Effector memory CD4-positive, alpha-beta T cell (primary cell): ENCODE results near the gene SDK2.

Experiments
- DNase-seq, 3 donors: peaks; one replicate each; pipeline ENCODE4 v3.0.0-alpha.2; 2020
- H3K27ac ChIP-seq: 2 replicates; pipeline ENCODE4 v1.7.0; 2013; ENCODE audit warnings: mild to moderate bottlenecking, low read length, moderate library complexity; ENCODE audit not compliant: insufficient read depth, poor library complexity, severe bottlenecking
- H3K27me3 ChIP-seq: replicated peaks from 2 replicates; pipeline ENCODE4 v1.7.0; 2013; ENCODE audit warnings: mild to moderate bottlenecking, low read length; ENCODE audit not compliant: insufficient read depth, control insufficient read depth, poor library complexity, severe bottlenecking
- H3K36me3 ChIP-seq: 2 replicates; pipeline ENCODE4 v1.7.0; 2013; ENCODE audit warnings: mild to moderate bottlenecking, low read length, moderate library complexity; ENCODE audit not compliant: control insufficient read depth, insufficient read depth
- H3K4me1 ChIP-seq: 2 replicates; pipeline ENCODE4 v1.7.0; 2013; ENCODE audit warnings: low read length, mild to moderate bottlenecking; ENCODE audit not compliant: control insufficient read depth, insufficient read depth, poor library complexity, severe bottlenecking
- H3K4me3 ChIP-seq: 2 replicates; pipeline ENCODE4 v1.7.0; 2013; ENCODE audit warnings: low read length, low read depth, mild to moderate bottlenecking; ENCODE audit not compliant: insufficient read depth, poor library complexity, severe bottlenecking
- H3K9me3 ChIP-seq: 2 replicates; pipeline ENCODE4 v1.7.0; 2013; ENCODE audit warnings: mild to moderate bottlenecking, low read length, moderate library complexity; ENCODE audit not compliant: control insufficient read depth

SDK2 gene

GRCh38 chr17:73541111-73541510 lies 103.1 kb downstream of the SDK2 start:
- no peaks in the 10 kb centered on the region for H3K36me3 ChIP-seq
- no peaks in the 10 kb centered on the region for H3K4me1 ChIP-seq
- DNase-seq: no peak
- no peaks in the 10 kb centered on the region for H3K9me3 ChIP-seq
- no peak overlapping the region for H3K4me3 ChIP-seq
- H3K27ac ChIP-seq: no peak overlapping the region
- H3K27me3 ChIP-seq: no peaks in the 10 kb centered on the region

DNA sequence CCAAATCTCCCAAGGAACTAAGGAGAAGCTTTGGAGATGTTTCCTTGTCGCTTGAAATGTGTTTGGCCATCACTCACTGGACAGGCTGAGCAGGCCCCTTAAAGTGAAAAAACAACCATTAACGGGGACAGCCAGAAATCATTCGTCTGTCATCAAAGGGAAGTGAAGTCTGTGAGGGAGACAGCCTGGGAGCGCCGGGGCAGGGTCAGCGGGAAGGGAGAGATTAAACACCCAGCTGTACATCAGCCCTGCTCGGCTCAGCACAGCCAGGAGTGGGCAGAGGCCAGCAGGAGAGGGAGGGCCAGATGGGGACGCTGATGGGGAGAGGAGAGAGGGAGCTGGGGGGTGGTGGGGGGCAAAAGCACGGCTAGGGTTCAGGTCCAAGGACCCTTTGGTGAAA lies 105.1 kb downstream of the SDK2 start:
- no peaks in the 10 kb centered on the region for H3K27me3 ChIP-seq
- DNase-seq: no peak
- no peak overlapping the region for H3K4me3 ChIP-seq
- H3K27ac ChIP-seq: no peak overlapping the region
- no peaks in the 10 kb centered on the region for H3K36me3 ChIP-seq
- no peaks in the 10 kb centered on the region for H3K9me3 ChIP-seq
- no peaks in the 10 kb centered on the region for H3K4me1 ChIP-seq

DNA sequence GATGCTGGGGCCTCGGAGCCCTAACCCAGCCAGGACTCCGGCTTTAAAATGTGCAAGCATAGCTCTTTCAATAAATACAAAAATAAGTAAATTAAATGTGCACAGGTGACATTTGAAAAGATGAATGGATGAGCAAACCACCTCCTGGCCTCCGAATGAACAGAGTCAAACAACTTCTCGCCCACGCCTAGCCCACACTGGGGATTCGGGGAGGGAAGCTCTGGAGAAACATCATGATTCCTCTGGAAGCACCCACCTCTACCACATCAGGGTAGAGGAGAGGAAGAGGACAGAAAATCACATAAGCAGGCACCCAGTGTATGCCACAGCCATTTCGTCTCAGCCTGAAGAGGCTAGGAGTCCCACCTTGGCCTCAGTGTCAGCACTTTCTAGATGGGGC lies 105.8 kb downstream of the SDK2 start:
- Histone ChIP-seq H3K27me3 (no peaks in the 10 kb centered on the region), H3K4me3 (no peak overlapping the region), H3K36me3 (no peaks in the 10 kb centered on the region), H3K27ac (no peak overlapping the region), H3K4me1 (no peaks in the 10 kb centered on the region), H3K9me3 (no peaks in the 10 kb centered on the region)
- no peak for DNase-seq

DNA sequence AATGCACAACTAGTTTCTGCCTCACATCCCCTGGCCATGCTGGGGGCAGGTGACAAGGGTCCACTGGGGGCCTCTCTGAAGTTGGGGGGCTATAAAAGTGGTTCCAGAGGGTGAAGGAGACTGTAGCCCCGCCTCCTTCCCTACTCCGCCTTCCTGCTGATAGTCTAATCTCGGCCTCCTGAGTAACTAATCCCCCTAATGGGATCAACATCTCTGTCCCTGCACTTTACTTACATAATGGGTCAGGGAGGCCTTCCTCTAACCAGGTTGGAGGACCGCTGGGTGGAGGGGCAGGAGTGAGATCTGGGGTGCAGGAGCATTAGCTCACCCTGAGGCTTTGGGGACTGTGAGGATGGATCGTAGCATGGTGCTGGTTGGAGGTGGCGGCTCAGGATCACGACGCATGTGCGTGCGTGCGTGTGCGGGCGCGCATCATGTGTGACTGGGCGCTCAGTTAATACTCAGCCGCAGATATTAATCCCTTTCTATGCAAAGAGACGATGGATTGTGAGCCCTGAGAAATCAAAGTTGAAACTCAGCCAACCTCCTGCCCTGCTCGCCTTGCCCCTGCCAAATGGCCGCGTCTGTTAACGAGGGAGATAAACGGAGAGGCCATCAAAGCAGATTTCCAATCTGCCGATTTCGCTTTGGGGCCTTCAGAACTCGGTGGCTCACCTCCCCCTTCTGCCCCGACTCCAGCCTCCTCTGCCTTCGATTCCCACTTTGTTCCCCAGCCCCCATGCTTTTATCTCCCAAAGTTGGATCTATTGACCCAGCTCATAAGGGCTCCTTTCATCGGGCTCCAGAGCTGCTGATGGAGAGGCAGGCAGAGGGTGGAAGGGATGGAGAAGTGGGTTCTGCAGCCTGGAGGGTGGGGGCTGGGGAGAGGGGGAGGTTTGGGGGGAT lies 107.3 kb downstream of the SDK2 start:
- Histone ChIP-seq H3K9me3 (no peaks in the 10 kb centered on the region), H3K27ac (no peak overlapping the region), H3K27me3 (no peaks in the 10 kb centered on the region), H3K36me3 (no peaks in the 10 kb centered on the region), H3K4me1 (no peaks in the 10 kb centered on the region), H3K4me3 (no peak overlapping the region)
- no peak for DNase-seq

- Histone ChIP-seq H3K9me3 (no peaks in the 10 kb centered on the region), H3K27ac (no peak overlapping the region), H3K27me3 (no peaks in the 10 kb centered on the region), H3K4me1 (no peaks in the 10 kb centered on the region), H3K4me3 (no peak overlapping the region), H3K36me3 (no peaks in the 10 kb centered on the region)
- no peak for DNase-seq
Measured at GRCh38 chr17:73535746-73536145, 108.5 kb downstream of the SDK2 start.

DNA sequence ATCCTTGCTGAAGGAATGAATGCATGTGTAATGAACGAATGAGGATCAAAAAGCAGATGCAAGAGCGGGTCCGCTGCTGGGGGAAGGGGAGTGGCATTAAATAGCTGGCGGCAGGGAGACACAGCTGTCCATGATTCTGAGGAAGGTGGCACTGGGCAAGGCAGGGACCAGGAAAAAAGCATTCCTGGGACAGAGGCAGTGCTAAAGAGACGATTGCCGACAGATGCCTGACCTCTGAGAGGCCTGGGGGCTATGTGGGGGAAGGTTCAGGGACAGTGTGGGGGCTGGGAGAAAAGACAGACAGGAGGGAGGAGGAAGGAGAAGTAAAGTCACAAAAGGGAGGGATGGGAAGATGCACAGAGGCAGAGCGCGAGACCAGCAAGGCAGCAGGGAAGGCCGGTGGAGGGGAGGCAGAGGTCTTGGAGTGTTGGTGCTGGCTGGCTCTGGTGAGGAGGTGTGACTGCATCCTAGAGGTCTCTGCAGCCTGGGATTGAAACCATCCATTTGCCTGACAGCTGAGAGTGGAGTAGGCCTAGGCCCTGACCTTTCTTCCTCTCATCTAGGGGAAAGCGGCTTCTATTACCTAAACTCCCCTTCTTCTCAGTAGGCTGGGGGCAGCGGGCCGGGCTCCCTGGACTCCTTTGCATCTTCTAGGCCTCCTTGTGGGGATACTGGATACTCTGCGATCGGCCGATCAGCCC lies 109.9 kb downstream of the SDK2 start:
- DNase-seq: no peak
- Histone ChIP-seq H3K27ac (no peak overlapping the region), H3K4me3 (no peak overlapping the region), H3K4me1 (no peaks in the 10 kb centered on the region), H3K27me3 (no peaks in the 10 kb centered on the region), H3K9me3 (no peaks in the 10 kb centered on the region), H3K36me3 (no peaks in the 10 kb centered on the region)

DNA sequence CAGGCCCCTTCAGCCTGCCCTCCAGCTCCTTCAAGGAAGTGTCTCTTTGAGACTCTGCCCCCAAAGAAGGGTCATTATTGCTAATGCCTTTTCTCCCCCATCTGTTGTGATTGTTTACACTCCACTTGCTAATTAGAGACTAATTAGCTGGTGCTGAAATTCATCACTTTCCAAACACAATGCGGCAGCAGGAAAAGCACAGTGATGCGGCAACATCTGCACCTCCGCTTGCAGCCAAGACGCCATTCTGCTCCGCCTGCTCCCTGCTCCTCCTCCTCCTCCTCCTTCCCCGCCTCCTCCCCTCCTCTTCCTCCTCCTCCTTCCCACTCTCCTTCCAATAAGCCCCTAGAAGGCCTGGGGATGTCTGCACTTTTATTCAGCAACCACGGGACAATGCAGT lies 110.5 kb downstream of the SDK2 start:
- no peaks in the 10 kb centered on the region for H3K36me3 ChIP-seq
- H3K9me3 ChIP-seq: no peaks in the 10 kb centered on the region
- no peaks in the 10 kb centered on the region for H3K27me3 ChIP-seq
- no peak for DNase-seq
- no peak overlapping the region for H3K27ac ChIP-seq
- H3K4me3 ChIP-seq: no peak overlapping the region
- H3K4me1 ChIP-seq: no peaks in the 10 kb centered on the region

DNA sequence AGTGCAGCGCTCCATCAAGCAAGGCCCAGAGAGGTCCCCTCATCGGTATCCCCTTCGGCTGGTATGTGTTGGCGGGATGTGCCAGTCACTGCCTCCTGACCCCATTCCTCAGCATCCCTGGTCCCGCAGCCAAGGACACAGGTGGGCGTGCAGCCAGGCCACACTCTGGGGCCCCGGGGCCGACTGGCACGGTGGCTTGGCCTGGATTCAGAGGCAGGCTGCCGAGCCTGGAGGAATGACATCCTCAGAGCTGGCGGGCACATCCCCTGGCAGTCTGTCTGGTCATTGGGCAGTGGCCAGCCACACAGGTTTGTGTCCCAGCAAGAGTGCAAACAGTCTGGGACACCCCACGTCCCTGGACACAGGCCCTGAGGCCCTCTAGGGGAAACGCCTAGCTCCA lies 111.1 kb downstream of the SDK2 start:
- H3K9me3 ChIP-seq: no peaks in the 10 kb centered on the region
- H3K36me3 ChIP-seq: no peaks in the 10 kb centered on the region
- DNase-seq: no peak
- no peak overlapping the region for H3K4me3 ChIP-seq
- H3K27me3 ChIP-seq: no peaks in the 10 kb centered on the region
- H3K27ac ChIP-seq: no peak overlapping the region
- no peaks in the 10 kb centered on the region for H3K4me1 ChIP-seq

DNA sequence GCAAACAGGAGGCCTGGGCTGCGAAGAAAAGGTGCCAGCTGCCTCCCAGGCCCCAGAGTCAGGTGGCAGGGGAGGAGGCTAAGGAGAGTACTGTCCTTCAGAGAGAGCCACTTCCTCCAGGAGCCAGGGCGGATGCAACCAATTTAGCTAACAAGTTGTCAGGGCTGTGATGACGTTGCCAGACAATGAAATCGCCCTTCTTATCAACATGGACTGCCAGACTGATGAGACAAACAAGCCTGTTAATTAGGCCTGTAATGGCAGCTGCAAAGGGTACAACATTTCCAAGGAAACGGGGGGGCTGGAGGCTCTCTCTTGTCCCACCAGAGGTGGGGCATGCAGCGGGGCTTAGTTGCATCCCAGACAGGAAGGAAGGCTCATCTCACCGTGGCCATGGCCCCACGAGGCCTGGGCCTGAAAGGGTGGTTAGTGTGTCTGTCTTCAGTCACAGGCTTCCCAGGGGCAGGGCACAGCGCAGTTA lies 111.8 kb downstream of the SDK2 start:
- Histone ChIP-seq H3K27ac (no peak overlapping the region), H3K27me3 (no peaks in the 10 kb centered on the region), H3K36me3 (no peaks in the 10 kb centered on the region), H3K4me3 (no peak overlapping the region), H3K9me3 (no peaks in the 10 kb centered on the region), H3K4me1 (no peaks in the 10 kb centered on the region)
- no peak for DNase-seq

DNA sequence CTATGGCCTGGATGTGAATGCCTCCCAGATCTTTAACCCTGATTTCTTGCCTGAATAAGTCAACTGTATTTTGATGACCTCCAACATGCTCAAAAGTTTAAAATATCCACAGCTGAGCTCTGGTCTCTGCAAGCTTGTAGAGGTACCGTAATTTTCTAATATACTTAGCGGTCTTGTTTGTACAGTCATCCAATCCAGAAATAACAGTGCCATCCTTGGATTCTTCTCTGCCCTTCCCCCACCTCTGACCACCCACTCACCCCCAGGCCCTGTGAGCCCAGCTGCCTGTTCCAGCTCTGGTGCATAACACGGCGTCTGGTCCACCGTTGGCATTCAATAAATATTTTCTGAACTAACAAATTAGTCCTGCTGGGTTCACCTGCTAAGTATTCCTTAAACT lies 113.1 kb downstream of the SDK2 start:
- H3K4me1 ChIP-seq: no peaks in the 10 kb centered on the region
- H3K9me3 ChIP-seq: no peaks in the 10 kb centered on the region
- DNase-seq: no peak
- H3K27ac ChIP-seq: no peak overlapping the region
- H3K36me3 ChIP-seq: no peaks in the 10 kb centered on the region
- no peaks in the 10 kb centered on the region for H3K27me3 ChIP-seq
- H3K4me3 ChIP-seq: no peak overlapping the region
